K562 (cell line): ENCODE results near the gene RDH5. TPM values are rescaled to one million over a fixed set of nuclear protein-coding genes. Genes with fewer than 3 reads are reported as not detected.

Experiments used
- ATAC-seq: fragments of 200-7000 bp; cut with Tn5 transposase; 3 replicates; pipeline ENCODE4 v1.9.1; 2020; ENCODE audit warnings: moderate library complexity
- BruUV-seq: library from RNA; stranded (reverse); fragments of 400-500 nt; replicated peaks from 2 replicates; lab custom pipeline; 2021; lab: Mats Ljungman, UMichigan
- CTCF ChIA-PET: fragments of 300-600 bp; formaldehyde crosslinking; extraction: SDS; loops from one replicate; lab custom pipeline; 2021; ENCODE audit warnings: low intra/inter-chr PET ratio; lab: Yijun Ruan, JAX
- POLR2A ChIA-PET: fragments of 300-600, 350-650 bp; sonication (Branson Sonifier 250); formaldehyde crosslinking; extraction: SDS; loops from one replicate; lab custom pipeline; 2021; ENCODE audit warnings: antibody characterized with exemption, inconsistent platforms; lab: Yijun Ruan, JAX
- DNase-seq, 4 experiments: peaks; one replicate each; pipeline versions ENCODE4 v3.0.0 to v3.0.0-alpha.2; 2011 to 2018; ENCODE audit warnings: low spot score in 3 of 4, mixed read lengths in 3 of 4; ENCODE audit errors: extremely low read depth in 1 of 4
- FAIRE-seq: peaks from 2 replicates; lab custom pipeline; 2011; peaks lifted over from hg19 to GRCh38; lab: Jason Lieb, UNC
- H2AFZ ChIP-seq: 2 replicates; pipeline ENCODE4 v1.6.0; 2011; ENCODE audit warnings: low read depth, low read length, control low read depth, inconsistent platforms
- H3K27ac ChIP-seq: fragments of 200-600 bp; 3 replicates; pipeline ENCODE4 v1.8.0; 2011; ENCODE audit warnings: low read depth, mild to moderate bottlenecking, control low read depth, inconsistent platforms, low read length, moderate library complexity, mixed read lengths; ENCODE audit errors: extremely low read depth
- H3K27me3 ChIP-seq, 2 experiments: fragments of 300-600 bp in 1 of 2; 2 replicates in 1 of 2; 3 replicates in 1 of 2; pipeline versions ENCODE4 v1.6.0 to v1.8.0; 2011; ENCODE audit warnings: inconsistent platforms in 2 of 2, low read length in 2 of 2, mild to moderate bottlenecking in 1 of 2, mixed read lengths in 1 of 2, moderate library complexity in 1 of 2; ENCODE audit not compliant: control insufficient read depth in 2 of 2, insufficient read depth in 2 of 2
- H3K36me3 ChIP-seq: fragments of 300-600 bp; 3 replicates; pipeline ENCODE4 v1.8.0; 2011; ENCODE audit warnings: mild to moderate bottlenecking, low read length, inconsistent platforms; ENCODE audit not compliant: control insufficient read depth, insufficient read depth
- H3K4me1 ChIP-seq, 2 experiments: fragments of 200-600 bp in 1 of 2; replicated peaks in 1 of 2; 2 replicates in 1 of 2; 3 replicates in 1 of 2; pipeline versions ENCODE4 v1.5.1 to v1.8.0; 2011; ENCODE audit warnings: inconsistent platforms in 2 of 2, low read length in 2 of 2, mild to moderate bottlenecking in 1 of 2, mixed read lengths in 1 of 2, moderate library complexity in 1 of 2; ENCODE audit not compliant: control insufficient read depth in 2 of 2, insufficient read depth in 2 of 2
- H3K4me2 ChIP-seq: 2 replicates; pipeline ENCODE4 v1.6.1; 2011; ENCODE audit warnings: low read length, control low read depth, inconsistent platforms, mixed read lengths; ENCODE audit not compliant: insufficient read depth
- H3K4me3 ChIP-seq: fragments of 200-600 bp; sonication (generic), shearing (Covaris generic); 2 replicates; pipeline ENCODE4 v1.5.1; 2016; ENCODE audit warnings: control low read depth, inconsistent platforms
- H3K79me2 ChIP-seq: fragments of 200-600 bp; 3 replicates; pipeline ENCODE4 v1.8.0; 2011; ENCODE audit warnings: low read length, inconsistent platforms; ENCODE audit not compliant: control insufficient read depth, insufficient read depth
- H3K9ac ChIP-seq, 2 experiments: 2 replicates each; pipeline versions ENCODE4 v1.6.0 to v1.6.1; 2011; ENCODE audit warnings: low read depth in 2 of 2, low read length in 2 of 2, control low read depth in 1 of 2, inconsistent platforms in 1 of 2, mild to moderate bottlenecking in 1 of 2, mixed read lengths in 1 of 2; ENCODE audit not compliant: insufficient read depth in 1 of 2
- H3K9me1 ChIP-seq: one replicate; pipeline ENCODE4 v1.6.0; 2011; ENCODE audit warnings: inconsistent platforms, mild to moderate bottlenecking, low read length, moderate library complexity; ENCODE audit not compliant: control insufficient read depth, insufficient read depth
- H3K9me3 ChIP-seq: replicated peaks from 2 replicates; pipeline ENCODE4 v1.5.1; 2011; ENCODE audit warnings: low read depth, low read length, inconsistent platforms; ENCODE audit not compliant: control insufficient read depth, insufficient read depth
- H4K20me1 ChIP-seq: replicated peaks from 2 replicates; pipeline ENCODE4 v1.6.1; 2011; ENCODE audit warnings: low read length, inconsistent platforms, mixed read lengths; ENCODE audit not compliant: control insufficient read depth, insufficient read depth
- ERF ChIP-seq: fragments of 450-650 bp; formaldehyde crosslinking; IDR thresholded peaks from 2 replicates; pipeline ENCODE4 v1.4.0; 2020; ENCODE audit warnings: mild to moderate bottlenecking, mixed read lengths
- FOXP4 ChIP-seq: sonication (generic); formaldehyde crosslinking; IDR thresholded peaks from 2 replicates; pipeline ENCODE4 v1.8.0; 2022; ENCODE audit warnings: mild to moderate bottlenecking, missing genetic modification reagents, borderline replicate concordance
- HDAC1 ChIP-seq, 2 experiments: fragments of 450-650 bp; IDR thresholded peaks; 2 replicates each; pipeline ENCODE4 v1.6.1; 2016 to 2017; ENCODE audit warnings: inconsistent platforms in 1 of 2, mild to moderate bottlenecking in 1 of 2, moderate library complexity in 1 of 2
- HMGXB4 ChIP-seq: sonication (generic); formaldehyde crosslinking; IDR thresholded peaks from 2 replicates; pipeline ENCODE4 v1.8.1; 2023; ENCODE audit warnings: mild to moderate bottlenecking, missing genetic modification reagents
- HNRNPLL ChIP-seq: fragments of 200-400 bp; formaldehyde crosslinking; IDR thresholded peaks from 2 replicates; pipeline ENCODE4 v1.6.1; 2017; ENCODE audit warnings: low read length, low read depth, mild to moderate bottlenecking; ENCODE audit not compliant: poor library complexity, severe bottlenecking
- WGBS: fragments of 100-300 bp; shearing (Covaris generic); methylation state at CpG from one replicate; pipeline ENCODE4 v1.1.6; 2016; ENCODE audit warnings: low coverage, mixed read lengths; ENCODE audit not compliant: insufficient coverage; ENCODE audit errors: missing lambda C conversion rate; 5-methylcytosine and 5-hydroxymethylcytosine counted together
- in situ Hi-C: fragments of 300-500 bp; cut with MboI; formaldehyde crosslinking; loops from 4 replicates; pipeline ENCODE4 v1.15.0; 2018; ENCODE audit warnings: inconsistent platforms, mixed read lengths
- intact Hi-C: fragments of 100-400 bp; cut with micrococcal nuclease; formaldehyde crosslinking; loops from 2 replicates; pipeline ENCODE4 v1.14.2; 2022
- polyA plus RNA-seq, 8 experiments: library from polyadenylated mRNA; depleted of rRNA in 4 of 8; stranded (reverse) in 5 of 8; unstranded in 3 of 8; fragments of >200 nt; fragmentation: Nextera tagmentation in 2 of 8; fragmentation: Illumina TruSeq in 1 of 8; extraction: Ambion mirVana in 2 of 8; extraction: Trizol in 1 of 8; gene quantifications; 2 replicates each; pipeline versions ENCODE4 v1.2.1 to v1.2.3, GENCODE V29; 2011 to 2014; ENCODE audit warnings: inconsistent platforms in 1 of 8, missing spikeins in 1 of 8
- total RNA-seq, 7 experiments: library from RNA; depleted of rRNA in 6 of 7; stranded (reverse); fragments of >200 nt in 6 of 7; fragmentation: Illumina TruSeq in 2 of 7; extraction: Trizol in 2 of 7; gene quantifications; 2 replicates each; pipeline versions ENCODE4 v1.2.1 to v1.2.3, GENCODE V29; 2011 to 2021; ENCODE audit warnings: low replicate concordance in 1 of 7
- TF ChIP-seq, protein P1 (sequence below): sonication (generic); formaldehyde crosslinking; IDR thresholded peaks from 2 replicates; pipeline ENCODE4 v1.8.0; 2022; ENCODE audit warnings: mild to moderate bottlenecking, missing genetic modification reagents
- TF ChIP-seq, protein P2 (sequence below): fragments of 250-450 bp; sonication (Bioruptor Pico); IDR thresholded peaks from 2 replicates; pipeline ENCODE4 v1.5.0; 2022; ENCODE audit warnings: mild to moderate bottlenecking

Gene RDH5
- total and polyA plus RNA-seq, 9 of the 15 experiments (the other 6 are each of a cell fraction or from before 2014, with no cell fraction given), result 0.28 to 2.0 (median 1.1) TPM; not detected in 1

- TSS peak; percentile 43 for BruUV-seq
- H3K4me1 ChIP-seq, result peaks cover 33 to 39% of the 10 kb centered on the region in 2 experiments
- DNase-seq, result peak in 2 of 4 experiments; percentile 42 to 76
- ChIA-PET CTCF (interaction anchor here (0.6 to 1.1 kb wide), 2 partner anchors 446 to 727 kb away, joined by 3 to 4 read pairs; no protein-coding TSS in a partner anchor), POLR2A (interaction anchor here (0.6 to 4.5 kb wide), 7 partner anchors 11 to 461 kb away, joined by 3 to 44 read pairs (median 3); partner anchors contain the start of gene CD63)
- peak overlapping the region; percentile 64 for H3K27ac ChIP-seq
- H3K9me3 ChIP-seq, result no peaks in the 10 kb centered on the region; the same call in 1 of the 2 replicates
- in situ Hi-C loops (no loop called here), intact Hi-C loops (loop anchor here (1.0 to 2.0 kb wide), 2 partner anchors 54 to 183 kb away; partner anchors contain the start of gene PYM1)
- H3K27me3 ChIP-seq, result no peaks in the 10 kb centered on the region
- H2AFZ ChIP-seq, result peak overlapping the region; percentile 84
- no peaks in the 10 kb centered on the region for H3K9me1 ChIP-seq
- H3K79me2 ChIP-seq, result peaks cover 38% of the 10 kb centered on the region
- H4K20me1 ChIP-seq, result no peaks in the 10 kb centered on the region
- peak overlapping the region; percentile 96 for H3K4me2 ChIP-seq
- peak; percentile 64 for ATAC-seq
- peak overlapping the region; percentile 86 for H3K4me3 ChIP-seq
- H3K36me3 ChIP-seq, result peaks cover 26% of the 10 kb centered on the region; the same call in 2 of the 3 replicates
- peak overlapping the region; percentile 67 to 98 for H3K9ac ChIP-seq
- WGBS, result under 1% methylated on average over 39 of the region's 73 CpGs
- FAIRE-seq, result peak; percentile 55
- TF ChIP-seq HMGXB4 (CRISPR knock-in tag) (0 out of 2 replicates have a peak, but pooled peaks have one; percentile 64), ERF (CRISPR knock-in tag) (peak; percentile 13; the same call in 1 of the 2 replicates), FOXP4 (0 out of 2 replicates have a peak, but pooled peaks have one; percentile 9), HNRNPLL (peak; percentile 96), HDAC1 (IDR thresholded peaks at IDR 0.05) (peak in 1 of 2 experiments; percentile 61; a peak in 1 of 4 replicates)
- TF ChIP-seq, protein P1, sequence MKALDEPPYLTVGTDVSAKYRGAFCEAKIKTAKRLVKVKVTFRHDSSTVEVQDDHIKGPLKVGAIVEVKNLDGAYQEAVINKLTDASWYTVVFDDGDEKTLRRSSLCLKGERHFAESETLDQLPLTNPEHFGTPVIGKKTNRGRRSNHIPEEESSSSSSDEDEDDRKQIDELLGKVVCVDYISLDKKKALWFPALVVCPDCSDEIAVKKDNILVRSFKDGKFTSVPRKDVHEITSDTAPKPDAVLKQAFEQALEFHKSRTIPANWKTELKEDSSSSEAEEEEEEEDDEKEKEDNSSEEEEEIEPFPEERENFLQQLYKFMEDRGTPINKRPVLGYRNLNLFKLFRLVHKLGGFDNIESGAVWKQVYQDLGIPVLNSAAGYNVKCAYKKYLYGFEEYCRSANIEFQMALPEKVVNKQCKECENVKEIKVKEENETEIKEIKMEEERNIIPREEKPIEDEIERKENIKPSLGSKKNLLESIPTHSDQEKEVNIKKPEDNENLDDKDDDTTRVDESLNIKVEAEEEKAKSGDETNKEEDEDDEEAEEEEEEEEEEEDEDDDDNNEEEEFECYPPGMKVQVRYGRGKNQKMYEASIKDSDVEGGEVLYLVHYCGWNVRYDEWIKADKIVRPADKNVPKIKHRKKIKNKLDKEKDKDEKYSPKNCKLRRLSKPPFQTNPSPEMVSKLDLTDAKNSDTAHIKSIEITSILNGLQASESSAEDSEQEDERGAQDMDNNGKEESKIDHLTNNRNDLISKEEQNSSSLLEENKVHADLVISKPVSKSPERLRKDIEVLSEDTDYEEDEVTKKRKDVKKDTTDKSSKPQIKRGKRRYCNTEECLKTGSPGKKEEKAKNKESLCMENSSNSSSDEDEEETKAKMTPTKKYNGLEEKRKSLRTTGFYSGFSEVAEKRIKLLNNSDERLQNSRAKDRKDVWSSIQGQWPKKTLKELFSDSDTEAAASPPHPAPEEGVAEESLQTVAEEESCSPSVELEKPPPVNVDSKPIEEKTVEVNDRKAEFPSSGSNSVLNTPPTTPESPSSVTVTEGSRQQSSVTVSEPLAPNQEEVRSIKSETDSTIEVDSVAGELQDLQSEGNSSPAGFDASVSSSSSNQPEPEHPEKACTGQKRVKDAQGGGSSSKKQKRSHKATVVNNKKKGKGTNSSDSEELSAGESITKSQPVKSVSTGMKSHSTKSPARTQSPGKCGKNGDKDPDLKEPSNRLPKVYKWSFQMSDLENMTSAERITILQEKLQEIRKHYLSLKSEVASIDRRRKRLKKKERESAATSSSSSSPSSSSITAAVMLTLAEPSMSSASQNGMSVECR, result peak; percentile 68; the same call in 1 of the 2 replicates
- TF ChIP-seq, protein P2, sequence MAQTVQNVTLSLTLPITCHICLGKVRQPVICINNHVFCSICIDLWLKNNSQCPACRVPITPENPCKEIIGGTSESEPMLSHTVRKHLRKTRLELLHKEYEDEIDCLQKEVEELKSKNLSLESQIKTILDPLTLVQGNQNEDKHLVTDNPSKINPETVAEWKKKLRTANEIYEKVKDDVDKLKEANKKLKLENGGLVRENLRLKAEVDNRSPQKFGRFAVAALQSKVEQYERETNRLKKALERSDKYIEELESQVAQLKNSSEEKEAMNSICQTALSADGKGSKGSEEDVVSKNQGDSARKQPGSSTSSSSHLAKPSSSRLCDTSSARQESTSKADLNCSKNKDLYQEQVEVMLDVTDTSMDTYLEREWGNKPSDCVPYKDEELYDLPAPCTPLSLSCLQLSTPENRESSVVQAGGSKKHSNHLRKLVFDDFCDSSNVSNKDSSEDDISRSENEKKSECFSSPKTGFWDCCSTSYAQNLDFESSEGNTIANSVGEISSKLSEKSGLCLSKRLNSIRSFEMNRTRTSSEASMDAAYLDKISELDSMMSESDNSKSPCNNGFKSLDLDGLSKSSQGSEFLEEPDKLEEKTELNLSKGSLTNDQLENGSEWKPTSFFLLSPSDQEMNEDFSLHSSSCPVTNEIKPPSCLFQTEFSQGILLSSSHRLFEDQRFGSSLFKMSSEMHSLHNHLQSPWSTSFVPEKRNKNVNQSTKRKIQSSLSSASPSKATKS (CRISPR knock-in tag), result no peak
These were observed 23.5 kb downstream of the RDH5 start for GRCh38 chr12:55743406-55744339.
